Measurements from ENCODE around the gene MRTO4.

MRTO4 gene

GRCh38 chr1:19234224-19234623 is 17.4 kb upstream of the MRTO4 start:
- Histone ChIP-seq H3K9me3 (ENCODE audit: control insufficient read depth, insufficient read depth, low read depth, low read length) (no peaks in the 10 kb centered on the region), H3K36me3 (ENCODE audit: control insufficient read depth in 2 of 2, insufficient read depth in 1 of 2, low read length in 2 of 2) (peaks cover 29 to 94% of the 10 kb centered on the region in 2 experiments), H3K27ac (ENCODE audit: extremely low read depth, low read depth, low read length) (no peak overlapping the region), H3K4me3 (ENCODE audit: low read depth, low read length) (no peak overlapping the region), H3K4me1 (ENCODE audit: control insufficient read depth, insufficient read depth, low read length) (no peaks in the 10 kb centered on the region)
- ChIA-PET POLR2A (no interaction called here), CTCF (interaction anchor here (0.6 to 1.3 kb wide), 4 partner anchors 11 to 1987 kb away, joined by 3 to 4 read pairs (median 4); no protein-coding TSS in a partner anchor)
- no peak for TF ChIP-seq ZNF362 (tag by site-specific recombination; IDR thresholded peaks at IDR 0.05)

- no peak overlapping the region for H3K4me3 ChIP-seq (ENCODE audit: low read depth, low read length)
- H3K9me3 ChIP-seq (ENCODE audit: control insufficient read depth, insufficient read depth, low read depth, low read length): no peaks in the 10 kb centered on the region
- CTCF ChIA-PET: interaction anchor here (0.7 to 3.6 kb wide), 9 partner anchors 11 to 1251 kb away, joined by 3 to 14 read pairs (median 4); no protein-coding TSS in a partner anchor
- H3K36me3 ChIP-seq (ENCODE audit: control insufficient read depth in 2 of 2, insufficient read depth in 1 of 2, low read length in 2 of 2): peaks cover 26 to 94% of the 10 kb centered on the region in 2 experiments
- TF ChIP-seq MYNN (tag by site-specific recombination; IDR thresholded peaks at IDR 0.05; ENCODE audit: borderline replicate concordance): no peak
- TF ChIP-seq ZNF138 (tag by site-specific recombination; IDR thresholded peaks at IDR 0.05; ENCODE audit: borderline replicate concordance): no peak
- no peak for TF ChIP-seq ZNF555 (tag by site-specific recombination; conservative IDR thresholded peaks at IDR 0.05)
- no peak for TF ChIP-seq ZNF121 (tag by site-specific recombination; IDR thresholded peaks at IDR 0.05)
- no peak for TF ChIP-seq ZNF148 (tag by site-specific recombination; IDR thresholded peaks at IDR 0.05; ENCODE audit: borderline replicate concordance)
- TF ChIP-seq HOXC10 (CRISPR knock-in tag; IDR thresholded peaks at IDR 0.05): no peak
- TF ChIP-seq ZNF48 (tag by site-specific recombination; IDR thresholded peaks at IDR 0.05): no peak
- TF ChIP-seq ZNF16 (tag by site-specific recombination; IDR thresholded peaks at IDR 0.05; ENCODE audit: low read depth): no peak
- no peak for TF ChIP-seq ZNF792 (tag by site-specific recombination; IDR thresholded peaks at IDR 0.05)
- no peak for TF ChIP-seq ZNF701 (tag by site-specific recombination; IDR thresholded peaks at IDR 0.05)
- no peak for TF ChIP-seq GFI1B (tag by site-specific recombination; IDR thresholded peaks at IDR 0.05)
- no peak for TF ChIP-seq ZNF341 (tag by site-specific recombination; IDR thresholded peaks at IDR 0.05; ENCODE audit: low read depth)
- H3K27ac ChIP-seq (ENCODE audit: extremely low read depth, low read depth, low read length): no peak overlapping the region
- POLR2A ChIA-PET: no interaction called here
- no peaks in the 10 kb centered on the region for H3K4me1 ChIP-seq (ENCODE audit: control insufficient read depth, insufficient read depth, low read length)
Measured at GRCh38 chr1:19239876-19240275, 11.7 kb upstream of the MRTO4 start.

- POLR2A ChIA-PET: interaction anchor here (1.3 to 2.1 kb wide), 2 partner anchors 10 to 411 kb away, joined by 3 to 11 read pairs; partner anchors contain the start of genes EMC1 and MRTO4
- Histone ChIP-seq H3K4me1 (ENCODE audit: control insufficient read depth, insufficient read depth, low read length) (no peaks in the 10 kb centered on the region), H3K4me3 (ENCODE audit: low read depth, low read length) (no peak overlapping the region), H3K36me3 (ENCODE audit: control insufficient read depth in 2 of 2, insufficient read depth in 1 of 2, low read length in 2 of 2) (peaks cover 22 to 93% of the 10 kb centered on the region in 2 experiments), H3K27ac (ENCODE audit: extremely low read depth, low read depth, low read length) (no peak overlapping the region), H3K9me3 (ENCODE audit: control insufficient read depth, insufficient read depth, low read depth, low read length) (no peaks in the 10 kb centered on the region)
- TF ChIP-seq CTCF (tag by site-specific recombination; IDR thresholded peaks at IDR 0.05) (peak; percentile 78), ZNF654 (tag by site-specific recombination; IDR thresholded peaks at IDR 0.05; ENCODE audit: low read depth) (peak; percentile 65), SCRT2 (tag by site-specific recombination; IDR thresholded peaks at IDR 0.05) (0 out of 2 replicates have a peak, but pooled peaks have one; percentile 23), ZNF660 (tag by site-specific recombination; IDR thresholded peaks at IDR 0.05) (peak; percentile 43; the same call in 1 of the 2 replicates), AEBP2 (tag by site-specific recombination; IDR thresholded peaks at IDR 0.05; ENCODE audit: borderline replicate concordance) (no peak), ZNF311 (tag by site-specific recombination; IDR thresholded peaks at IDR 0.05; ENCODE audit: borderline replicate concordance) (no peak), ZBTB21 (tag by site-specific recombination; IDR thresholded peaks at IDR 0.05) (no peak)
- CTCF ChIA-PET: interaction anchor here (0.5 to 3.6 kb wide), 19 partner anchors 9 to 420 kb away, joined by 3 to 14 read pairs (median 3); partner anchors contain the start of genes EMC1 and MRTO4
Measured at GRCh38 chr1:19240673-19241538, 10.7 kb upstream of the MRTO4 start.

All from HEK293 (cell line).